ENCODE data around the gene LLGL2.

The LLGL2 gene

GRCh38 chr17:75568412-75569255 is 43.1 kb downstream of the LLGL2 start:
- no peak for DNase-seq (ENCODE audit: extremely low read depth, insufficient read length)
- TF ChIP-seq CTCF (IDR thresholded peaks at IDR 0.05; ENCODE audit: insufficient read depth, low read length, poor library complexity, severe bottlenecking): no peak
- Histone ChIP-seq H3K36me3 (ENCODE audit: control insufficient read depth, insufficient read depth, low read length) (no peaks in the 10 kb centered on the region), H3K4me3 (replicated peaks; ENCODE audit: low read depth, low read length) (no peak overlapping the region), H3K27me3 (replicated peaks; ENCODE audit: control insufficient read depth, insufficient read depth, low read length) (no peaks in the 10 kb centered on the region)

GRCh38 chr17:75570034-75570676 is 44.7 kb downstream of the LLGL2 start:
- no peak for TF ChIP-seq CTCF (IDR thresholded peaks at IDR 0.05; ENCODE audit: insufficient read depth, low read length, poor library complexity, severe bottlenecking)
- no peak overlapping the region for H3K4me3 ChIP-seq (replicated peaks; ENCODE audit: low read depth, low read length)
- no peaks in the 10 kb centered on the region for H3K27me3 ChIP-seq (replicated peaks; ENCODE audit: control insufficient read depth, insufficient read depth, low read length)
- H3K36me3 ChIP-seq (ENCODE audit: control insufficient read depth, insufficient read depth, low read length): no peaks in the 10 kb centered on the region
- no peak for DNase-seq (ENCODE audit: extremely low read depth, insufficient read length)

DNA sequence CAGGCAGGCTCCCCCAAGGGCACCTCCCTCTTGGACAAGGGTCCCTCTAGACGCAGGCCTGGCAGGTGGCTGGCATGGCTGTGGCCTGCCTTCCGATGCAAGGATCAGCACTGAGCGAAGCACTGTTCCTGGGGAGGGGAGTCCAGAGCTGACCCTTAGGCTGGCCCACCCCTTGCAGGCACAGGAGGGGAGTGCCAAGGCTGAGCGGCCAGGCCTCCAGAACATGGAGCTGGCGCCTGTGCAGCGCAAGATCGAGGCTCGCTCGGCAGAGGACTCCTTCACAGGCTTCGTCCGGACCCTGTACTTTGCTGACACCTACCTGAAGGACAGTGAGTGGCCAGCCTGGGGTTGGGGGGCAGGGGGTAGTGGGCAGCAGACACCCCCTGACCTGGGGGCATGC is 45.3 kb downstream of the LLGL2 start:
- peak overlapping the region; percentile 15; the same call in 1 of the 2 replicates for H3K4me3 ChIP-seq (replicated peaks; ENCODE audit: low read depth, low read length)
- no peak for DNase-seq (ENCODE audit: extremely low read depth, insufficient read length)
- H3K36me3 ChIP-seq (ENCODE audit: control insufficient read depth, insufficient read depth, low read length): no peaks in the 10 kb centered on the region
- TF ChIP-seq CTCF (IDR thresholded peaks at IDR 0.05; ENCODE audit: insufficient read depth, low read length, poor library complexity, severe bottlenecking): no peak
- no peaks in the 10 kb centered on the region for H3K27me3 ChIP-seq (replicated peaks; ENCODE audit: control insufficient read depth, insufficient read depth, low read length)

- H3K4me3 ChIP-seq (replicated peaks; ENCODE audit: low read depth, low read length): peak overlapping the region; percentile 28; the same call in 1 of the 2 replicates
- TF ChIP-seq CTCF (IDR thresholded peaks at IDR 0.05; ENCODE audit: insufficient read depth, low read length, poor library complexity, severe bottlenecking): no peak
- no peaks in the 10 kb centered on the region for H3K36me3 ChIP-seq (ENCODE audit: control insufficient read depth, insufficient read depth, low read length)
- peak; percentile 71 for DNase-seq (ENCODE audit: extremely low read depth, insufficient read length)
- no peaks in the 10 kb centered on the region for H3K27me3 ChIP-seq (replicated peaks; ENCODE audit: control insufficient read depth, insufficient read depth, low read length)
These were observed 45.8 kb downstream of the LLGL2 start for GRCh38 chr17:75571197-75571884.

GRCh38 chr17:75571885-75572215 is 46.4 kb downstream of the LLGL2 start:
- Histone ChIP-seq H3K27me3 (replicated peaks; ENCODE audit: control insufficient read depth, insufficient read depth, low read length) (no peaks in the 10 kb centered on the region), H3K4me3 (replicated peaks; ENCODE audit: low read depth, low read length) (0 out of 2 replicates have a peak overlapping the region, but pooled peaks have one; percentile 28), H3K36me3 (ENCODE audit: control insufficient read depth, insufficient read depth, low read length) (no peaks in the 10 kb centered on the region)
- no peak for DNase-seq (ENCODE audit: extremely low read depth, insufficient read length)
- TF ChIP-seq CTCF (IDR thresholded peaks at IDR 0.05; ENCODE audit: insufficient read depth, low read length, poor library complexity, severe bottlenecking): no peak
